ENCODE measurements around the gene MACROD2. TPM values are rescaled to one million over a fixed set of nuclear protein-coding genes. Genes with fewer than 3 reads are reported as not detected.

Gene MACROD2
- polyA plus RNA-seq, 1 donor from 2014 or later: 23.2 TPM

- H2AFZ ChIP-seq (ENCODE audit: low read depth, low read length): no peak overlapping the region
These were observed 586.4 kb downstream of the MACROD2 start for GRCh38 chr20:14581731-14582130.

GRCh38 chr20:14582855-14583254, 587.5 kb downstream of the MACROD2 start:
- Histone ChIP-seq H3K79me2 (replicated peaks; ENCODE audit: insufficient read depth, low read length) (no peaks in the 10 kb centered on the region), H4K20me1 (ENCODE audit: insufficient read depth) (no peaks in the 10 kb centered on the region), H3K9me3 (ENCODE audit: low read length) (no peaks in the 10 kb centered on the region), H3F3A (ENCODE audit: insufficient read depth, low read length, poor library complexity, severe bottlenecking) (no peaks in the 10 kb centered on the region), H3K9ac (ENCODE audit: low read length) (no peak overlapping the region), H3K36me3 (ENCODE audit: insufficient read depth, low read length) (no peaks in the 10 kb centered on the region), H3K27ac (ENCODE audit: low read length) (no peak overlapping the region), H2AFZ (ENCODE audit: low read depth, low read length) (no peak overlapping the region), H3K9me2 (ENCODE audit: insufficient read depth, low read length) (no peaks in the 10 kb centered on the region), H3K27me3 (ENCODE audit: insufficient read depth, low read depth, low read length) (no peaks in the 10 kb centered on the region), H3K4me3 (ENCODE audit: low read length) (no peak overlapping the region), H3K4me2 (ENCODE audit: low read length) (no peak overlapping the region)
- TF ChIP-seq EP300 (conservative IDR thresholded peaks at IDR 0.05; ENCODE audit: poor library complexity, severe bottlenecking) (no peak), SMC3 (conservative IDR thresholded peaks at IDR 0.05; ENCODE audit: poor library complexity) (no peak)

More at GRCh38 chr20:14581731-14582130, 586.4 kb downstream of the MACROD2 start:
- TF ChIP-seq CTCF (IDR thresholded peaks at IDR 0.05; ENCODE audit: poor library complexity, severe bottlenecking) (no peak), RAD21 (conservative IDR thresholded peaks at IDR 0.05) (no peak), TAF1 (IDR thresholded peaks at IDR 0.05; ENCODE audit: low read depth) (no peak), REST (IDR thresholded peaks at IDR 0.05; ENCODE audit: borderline replicate concordance) (no peak), EP300 (conservative IDR thresholded peaks at IDR 0.05; ENCODE audit: poor library complexity, severe bottlenecking) (no peak), SMC3 (conservative IDR thresholded peaks at IDR 0.05; ENCODE audit: poor library complexity) (no peak), MXI1 (conservative IDR thresholded peaks at IDR 0.05; ENCODE audit: poor library complexity, severe bottlenecking) (no peak), EZH2 (IDR thresholded peaks at IDR 0.05; ENCODE audit: borderline replicate concordance, insufficient read depth, low read length, poor library complexity, severe bottlenecking) (no peak), POLR2AphosphoS5 (IDR thresholded peaks at IDR 0.05) (no peak)
- no peak overlapping the region for H3K4me3 ChIP-seq (ENCODE audit: low read length)
- H4K20me1 ChIP-seq (ENCODE audit: insufficient read depth): no peaks in the 10 kb centered on the region
- H3K9me2 ChIP-seq (ENCODE audit: insufficient read depth, low read length): no peaks in the 10 kb centered on the region
- H3K79me2 ChIP-seq (replicated peaks; ENCODE audit: insufficient read depth, low read length): no peaks in the 10 kb centered on the region
- no peak overlapping the region for H3K4me2 ChIP-seq (ENCODE audit: low read length)
- no peaks in the 10 kb centered on the region for H3F3A ChIP-seq (ENCODE audit: insufficient read depth, low read length, poor library complexity, severe bottlenecking)
- H3K9ac ChIP-seq (ENCODE audit: low read length): no peak overlapping the region
- no peak overlapping the region for H3K27ac ChIP-seq (ENCODE audit: low read length)
- no peaks in the 10 kb centered on the region for H3K27me3 ChIP-seq (ENCODE audit: insufficient read depth, low read depth, low read length)
- H3K36me3 ChIP-seq (ENCODE audit: insufficient read depth, low read length): no peaks in the 10 kb centered on the region
- H3K9me3 ChIP-seq (ENCODE audit: low read length): no peaks in the 10 kb centered on the region

- Histone ChIP-seq H3K36me3 (ENCODE audit: insufficient read depth, low read length) (no peaks in the 10 kb centered on the region), H2AFZ (ENCODE audit: low read depth, low read length) (no peak overlapping the region), H3K27me3 (ENCODE audit: insufficient read depth, low read depth, low read length) (no peaks in the 10 kb centered on the region), H3K27ac (ENCODE audit: low read length) (no peak overlapping the region), H3K4me3 (ENCODE audit: low read length) (no peak overlapping the region), H3K79me2 (replicated peaks; ENCODE audit: insufficient read depth, low read length) (no peaks in the 10 kb centered on the region), H3K9ac (ENCODE audit: low read length) (no peak overlapping the region), H3K4me2 (ENCODE audit: low read length) (no peak overlapping the region), H3F3A (ENCODE audit: insufficient read depth, low read length, poor library complexity, severe bottlenecking) (no peaks in the 10 kb centered on the region), H4K20me1 (ENCODE audit: insufficient read depth) (no peaks in the 10 kb centered on the region), H3K9me3 (ENCODE audit: low read length) (no peaks in the 10 kb centered on the region), H3K9me2 (ENCODE audit: insufficient read depth, low read length) (no peaks in the 10 kb centered on the region)
- TF ChIP-seq TAF1 (IDR thresholded peaks at IDR 0.05; ENCODE audit: low read depth) (no peak), CTCF (IDR thresholded peaks at IDR 0.05; ENCODE audit: poor library complexity, severe bottlenecking) (no peak), SMC3 (conservative IDR thresholded peaks at IDR 0.05; ENCODE audit: poor library complexity) (no peak), EZH2 (IDR thresholded peaks at IDR 0.05; ENCODE audit: borderline replicate concordance, insufficient read depth, low read length, poor library complexity, severe bottlenecking) (no peak), MXI1 (conservative IDR thresholded peaks at IDR 0.05; ENCODE audit: poor library complexity, severe bottlenecking) (no peak), EP300 (conservative IDR thresholded peaks at IDR 0.05; ENCODE audit: poor library complexity, severe bottlenecking) (no peak), RAD21 (conservative IDR thresholded peaks at IDR 0.05) (no peak), REST (IDR thresholded peaks at IDR 0.05; ENCODE audit: borderline replicate concordance) (no peak), POLR2AphosphoS5 (IDR thresholded peaks at IDR 0.05) (no peak)
These were observed 588.1 kb downstream of the MACROD2 start for GRCh38 chr20:14583413-14583812.
